Activated naive CD8-positive, alpha-beta T cell (primary cell): Measurements from ENCODE around the gene MAGEB2.

Experiments
- H3K27ac Mint-ChIP-seq: one replicate; pipeline ENCODE4 v1.8.0; 2021; ENCODE audit warnings: mixed read lengths
- H3K27me3 Mint-ChIP-seq: one replicate; pipeline ENCODE4 v1.8.0; 2021; ENCODE audit warnings: mixed read lengths
- H3K36me3 Mint-ChIP-seq: one replicate; pipeline ENCODE4 v1.8.0; 2021; ENCODE audit warnings: mixed read lengths
- H3K4me1 Mint-ChIP-seq: one replicate; pipeline ENCODE4 v1.8.0; 2021; ENCODE audit warnings: low read depth, mixed read lengths
- H3K4me3 Mint-ChIP-seq: one replicate; pipeline ENCODE4 v1.8.0; 2021; ENCODE audit warnings: mild to moderate bottlenecking, mixed read lengths
- H3K9me3 Mint-ChIP-seq: one replicate; pipeline ENCODE4 v1.8.0; 2021; ENCODE audit warnings: low read depth, mixed read lengths

The MAGEB2 gene

GRCh38 chrX:30246769-30247489 is 31.6 kb downstream of the MAGEB2 start, which contains the start of gene MAGEB1:
MAGEB1 (plus strand) TSS chrX:30247146; CDS start chrX:30250494, 3,348 bp downstream.
- Mint-ChIP-seq H3K9me3 (no peaks in the 10 kb centered on the region), H3K4me3 (no peak within 1 kb of the TSS), H3K36me3 (no peaks in the 10 kb centered on the region), H3K4me1 (no peaks in the 10 kb centered on the region), H3K27me3 (no peaks in the 10 kb centered on the region), H3K27ac (no peak within 1 kb of the TSS)

GRCh38 chrX:30248854-30249253 is 33.5 kb downstream of the MAGEB2 start:
- no peaks in the 10 kb centered on the region for H3K4me1 Mint-ChIP-seq
- H3K27me3 Mint-ChIP-seq, result no peaks in the 10 kb centered on the region
- no peak overlapping the region for H3K27ac Mint-ChIP-seq
- H3K4me3 Mint-ChIP-seq, result no peak overlapping the region
- H3K36me3 Mint-ChIP-seq, result no peaks in the 10 kb centered on the region
- H3K9me3 Mint-ChIP-seq, result no peaks in the 10 kb centered on the region

GRCh38 chrX:30253257-30253656 is 37.9 kb downstream of the MAGEB2 start:
- no peak overlapping the region for H3K27ac Mint-ChIP-seq
- peaks cover 3% of the 10 kb centered on the region for H3K27me3 Mint-ChIP-seq
- H3K9me3 Mint-ChIP-seq, result peaks cover 3% of the 10 kb centered on the region
- no peaks in the 10 kb centered on the region for H3K36me3 Mint-ChIP-seq
- no peaks in the 10 kb centered on the region for H3K4me1 Mint-ChIP-seq
- no peak overlapping the region for H3K4me3 Mint-ChIP-seq

GRCh38 chrX:30259927-30260326 is 44.6 kb downstream of the MAGEB2 start:
- H3K36me3 Mint-ChIP-seq, result no peaks in the 10 kb centered on the region
- no peak overlapping the region for H3K27ac Mint-ChIP-seq
- no peak overlapping the region for H3K4me3 Mint-ChIP-seq
- H3K4me1 Mint-ChIP-seq, result no peaks in the 10 kb centered on the region
- peaks cover 3% of the 10 kb centered on the region for H3K9me3 Mint-ChIP-seq
- H3K27me3 Mint-ChIP-seq, result peaks cover 3% of the 10 kb centered on the region

- H3K36me3 Mint-ChIP-seq, result no peaks in the 10 kb centered on the region
- no peak overlapping the region for H3K27ac Mint-ChIP-seq
- H3K4me1 Mint-ChIP-seq, result no peaks in the 10 kb centered on the region
- peaks cover 3% of the 10 kb centered on the region for H3K27me3 Mint-ChIP-seq
- peaks cover 2% of the 10 kb centered on the region for H3K9me3 Mint-ChIP-seq
- no peak overlapping the region for H3K4me3 Mint-ChIP-seq
Observed at GRCh38 chrX:30261012-30261411, 45.6 kb downstream of the MAGEB2 start.

GRCh38 chrX:30262763-30263162 is 47.4 kb downstream of the MAGEB2 start:
- H3K27me3 Mint-ChIP-seq, result no peaks in the 10 kb centered on the region
- no peaks in the 10 kb centered on the region for H3K36me3 Mint-ChIP-seq
- H3K9me3 Mint-ChIP-seq, result no peaks in the 10 kb centered on the region
- no peaks in the 10 kb centered on the region for H3K4me1 Mint-ChIP-seq
- no peak overlapping the region for H3K4me3 Mint-ChIP-seq
- no peak overlapping the region for H3K27ac Mint-ChIP-seq
